ENCODE results near the gene KCNIP3.

The KCNIP3 gene

GRCh38 chr2:95275151-95275515, 22.0 kb upstream of the KCNIP3 start:
- DNase-seq, result no peak

GRCh38 chr2:95275601-95276243, 21.4 kb upstream of the KCNIP3 start:
- no peak for DNase-seq

- no peak for DNase-seq
These were observed 20.8 kb upstream of the KCNIP3 start for GRCh38 chr2:95276244-95276887.

GRCh38 chr2:95276888-95277245, 20.3 kb upstream of the KCNIP3 start:
- no peak for DNase-seq

GRCh38 chr2:95277246-95277906, 19.8 kb upstream of the KCNIP3 start:
- DNase-seq, result no peak

GRCh38 chr2:95278051-95278471, 19.1 kb upstream of the KCNIP3 start:
- no peak for DNase-seq

- DNase-seq, result no peak
These were observed 18.4 kb upstream of the KCNIP3 start for GRCh38 chr2:95278637-95279225.

- no peak for DNase-seq
These were observed 17.6 kb upstream of the KCNIP3 start for GRCh38 chr2:95279435-95280035.

GRCh38 chr2:95281071-95281470, 16.1 kb upstream of the KCNIP3 start:
- no peak for DNase-seq

GRCh38 chr2:95281786-95282185, 15.4 kb upstream of the KCNIP3 start:
- DNase-seq, result no peak

GRCh38 chr2:95282458-95282857, 14.7 kb upstream of the KCNIP3 start:
- no peak for DNase-seq

- DNase-seq, result no peak
These were observed 13.6 kb upstream of the KCNIP3 start for GRCh38 chr2:95283562-95283961.

GRCh38 chr2:95284886-95285541, 12.1 kb upstream of the KCNIP3 start:
- DNase-seq, result no peak

GRCh38 chr2:95285542-95285932, 11.6 kb upstream of the KCNIP3 start:
- no peak for DNase-seq

GRCh38 chr2:95287336-95287735, 9.8 kb upstream of the KCNIP3 start:
- DNase-seq, result no peak

GRCh38 chr2:95287806-95288205, 9.3 kb upstream of the KCNIP3 start:
- DNase-seq, result no peak

GRCh38 chr2:95289253-95289652, 7.9 kb upstream of the KCNIP3 start:
- DNase-seq, result no peak

GRCh38 chr2:95291222-95291621, 5.9 kb upstream of the KCNIP3 start:
- DNase-seq, result no peak

GRCh38 chr2:95292623-95293260, 4.4 kb upstream of the KCNIP3 start:
- DNase-seq, result no peak

GRCh38 chr2:95294579-95295250, 2.4 kb upstream of the KCNIP3 start:
- DNase-seq, result no peak

GRCh38 chr2:95295376-95295775, 1.8 kb upstream of the KCNIP3 start:
- DNase-seq, result no peak

- DNase-seq, result no peak
These were observed 1.1 kb upstream of the KCNIP3 start for GRCh38 chr2:95296011-95296410.
